Pancreas (tissue), 10 donors: ENCODE measurements around the gene CXCR3. TPM values are rescaled to one million over a fixed set of nuclear protein-coding genes. Genes with fewer than 3 reads are reported as not detected.

Experiments
- ATAC-seq, 4 donors: fragments of 200-7000 bp; cut with Tn5 transposase; one replicate each; pipeline versions ENCODE4 v1.8.0 to v1.9.1; 2020; ENCODE audit warnings: mild to moderate bottlenecking in 4 of 4, moderate library complexity in 4 of 4
- DNase-seq, 6 donors: peaks; one replicate each; pipeline ENCODE4 v3.0.0-alpha.2; 2020
- FAIRE-seq: peaks from 2 replicates; lab custom pipeline; 2012; peaks lifted over from hg19 to GRCh38; lab: Jason Lieb, UNC
- H3K27ac ChIP-seq, 4 donors: fragments of 200-600 bp; sonication (generic); 1 replicate in 3 of 4; 2 replicates in 1 of 4; pipeline versions ENCODE4 v1.5.0 to v1.8.0; 2020
- H3K27me3 ChIP-seq, 4 donors: fragments of 200-600 bp; one replicate each; pipeline ENCODE4 v1.8.0; 2021
- H3K36me3 ChIP-seq, 3 donors: fragments of 200-600 bp; sonication (generic) in 1 of 3; one replicate each; pipeline versions ENCODE4 v1.5.0 to v1.8.0; 2020 to 2021
- H3K4me1 ChIP-seq, 3 donors: fragments of 200-600 bp; one replicate each; pipeline ENCODE4 v1.8.0; 2021
- H3K4me3 ChIP-seq, 4 donors: fragments of 200-600 bp; sonication (generic) in 2 of 4; one replicate each; pipeline versions ENCODE4 v1.5.0 to v1.8.0; 2020 to 2021
- H3K9me3 ChIP-seq, 4 donors: fragments of 200-600 bp; one replicate each; pipeline ENCODE4 v1.8.0; 2021
- CTCF ChIP-seq, 4 donors: fragments of 200-600 bp; sonication (generic) in 3 of 4; IDR thresholded peaks; one replicate each; pipeline versions ENCODE4 v1.5.0 to v1.8.0; 2021; ENCODE audit warnings: antibody characterized with exemption in 4 of 4
- WGBS, 2 donors: extraction: QIAGEN DNeasy Blood & Tissue Kit; methylation state at CpG; one replicate each; pipeline ENCODE4 v1.1.7; 2013; 5-methylcytosine and 5-hydroxymethylcytosine counted together
- intact Hi-C, 3 donors: fragments of 100-400 bp; cut with DNase I; formaldehyde crosslinking; loops; one replicate each; pipeline versions ENCODE4 v1.11.1 to v1.14.2; 2022
- polyA plus RNA-seq, 2 donors: library from polyadenylated mRNA; stranded (reverse); fragments of 200-250 nt; gene quantifications; one replicate each; pipeline ENCODE4 v1.2.3, GENCODE V29; 2013
- total RNA-seq, 6 donors: library from RNA; stranded (reverse); fragmentation: NEBNext Ultra II Directional in 4 of 6; extraction: Animal tissue kit (Norgen Biotek cat#: 25700) in 4 of 6; gene quantifications; one replicate each; pipeline versions ENCODE4 v1.2.1 to v1.2.4, GENCODE V29; 2021 to 2023
- donor health status: healthy with polysubstance abuse.
- donor health status: DM: no; HTN: no; CAD: no; lungs with moderate emphysema.
- donor health status: DM: no; HTN: no; CAD: no.
- donor health status: control.
- donor health status: control.
- donor health status: Bipolar disorder and iron deficiency.
- donor health status: DM: yes; HTN: yes; CAD: no.
- donor health status: DM: no; HTN: no; CAD: no.
- donor health status: DM: no; HTN: no; CAD: no.
- donor health status: DM: yes; HTN: yes; CAD: no.

CXCR3 gene
- total and polyA plus RNA-seq, 8 donors: 0.11 to 0.52 (median 0.24) TPM; not detected in 3

- Histone ChIP-seq H3K27me3 (no peaks in the 10 kb centered on the region), H3K4me3 (no peak overlapping the region), H3K4me1 (no peaks in the 10 kb centered on the region), H3K27ac (no peak overlapping the region), H3K9me3 (no peaks in the 10 kb centered on the region), H3K36me3 (no peaks in the 10 kb centered on the region)
- intact Hi-C loops: no loop called here
- FAIRE-seq (no peak), DNase-seq (no peak), ATAC-seq (peak in 2 of 4 donors; percentile 17 to 35)
- TF ChIP-seq CTCF (IDR thresholded peaks at IDR 0.05): no peak
- 65 to 85% methylated on average over 3 of the region's 3 CpGs for WGBS, 2 donors
These were observed 18.9 kb upstream of the CXCR3 start for GRCh38 chrX:71637253-71637618.

- H3K36me3 ChIP-seq: no peaks in the 10 kb centered on the region
- DNase-seq (no peak), ATAC-seq (peak in 2 of 4 donors; percentile 37 to 69), FAIRE-seq (no peak)
- H3K27ac ChIP-seq: no peak overlapping the region
- intact Hi-C loops: no loop called here
- no peaks in the 10 kb centered on the region for H3K27me3 ChIP-seq
- H3K4me1 ChIP-seq: no peaks in the 10 kb centered on the region
- 77 to 86% methylated on average over 9 of the region's 9 CpGs for WGBS, 2 donors
- H3K9me3 ChIP-seq: no peaks in the 10 kb centered on the region
- no peak overlapping the region for H3K4me3 ChIP-seq
- no peak for TF ChIP-seq CTCF (IDR thresholded peaks at IDR 0.05)
These were observed 18.3 kb upstream of the CXCR3 start for GRCh38 chrX:71636438-71637252.

- Histone ChIP-seq H3K27me3 (no peaks in the 10 kb centered on the region), H3K27ac (no peak overlapping the region), H3K4me3 (no peak overlapping the region), H3K36me3 (no peaks in the 10 kb centered on the region), H3K9me3 (no peaks in the 10 kb centered on the region), H3K4me1 (no peaks in the 10 kb centered on the region)
- 72 to 87% methylated on average over 6 of the region's 6 CpGs for WGBS, 2 donors
- intact Hi-C loops: no loop called here
- ATAC-seq (no peak), FAIRE-seq (no peak), DNase-seq (no peak)
- TF ChIP-seq CTCF (IDR thresholded peaks at IDR 0.05): no peak
These were observed 16.1 kb upstream of the CXCR3 start for GRCh38 chrX:71634366-71634765.

GRCh38 chrX:71632923-71633657 is 14.8 kb upstream of the CXCR3 start:
- H3K27ac ChIP-seq: no peak overlapping the region
- H3K36me3 ChIP-seq: no peaks in the 10 kb centered on the region
- no peaks in the 10 kb centered on the region for H3K9me3 ChIP-seq
- no peak for ATAC-seq
- no peak for TF ChIP-seq CTCF (IDR thresholded peaks at IDR 0.05)
- WGBS, 2 donors: 69 to 75% methylated on average over 10 of the region's 10 CpGs
- no peaks in the 10 kb centered on the region for H3K27me3 ChIP-seq
- H3K4me1 ChIP-seq: no peaks in the 10 kb centered on the region
- no peak overlapping the region for H3K4me3 ChIP-seq
- intact Hi-C loops: no loop called here
- no peak for DNase-seq
- FAIRE-seq: no peak

- 72 to 83% methylated on average over 2 of the region's 2 CpGs for WGBS, 2 donors
- intact Hi-C loops: no loop called here
- FAIRE-seq (no peak), ATAC-seq (no peak), DNase-seq (no peak)
- H3K36me3 ChIP-seq: no peaks in the 10 kb centered on the region
- no peaks in the 10 kb centered on the region for H3K27me3 ChIP-seq
- H3K27ac ChIP-seq: no peak overlapping the region
- H3K4me3 ChIP-seq: no peak overlapping the region
- no peak for TF ChIP-seq CTCF (IDR thresholded peaks at IDR 0.05)
- H3K4me1 ChIP-seq: no peaks in the 10 kb centered on the region
- H3K9me3 ChIP-seq: no peaks in the 10 kb centered on the region
These were observed 11.2 kb upstream of the CXCR3 start for GRCh38 chrX:71629467-71629866.
